ENCODE measurements around the gene HSPBP1. TPM values are rescaled to one million over a fixed set of nuclear protein-coding genes. Genes with fewer than 3 reads are reported as not detected.
A peak's percentile ranks its signal among the peaks of the same experiment; 100 is the strongest.

The HSPBP1 gene
- total and polyA plus RNA-seq, 2 of the 13 experiments (the other 11 are each of a cell fraction or from before 2014, with no cell fraction given), result 22.3 to 33.7 TPM

- 0 out of 2 replicates have a peak, but pooled peaks have one; percentile 23 for TF ChIP-seq KDM3A (CRISPR knock-in tag; IDR thresholded peaks at IDR 0.05; ENCODE audit: low read depth)
- TF ChIP-seq NFAT5 (CRISPR knock-in tag; IDR thresholded peaks at IDR 0.05), result no peak
- TF ChIP-seq REL (CRISPR knock-in tag; conservative IDR thresholded peaks at IDR 0.05), result no peak
- no peak for TF ChIP-seq ZNF557 (CRISPR knock-in tag; IDR thresholded peaks at IDR 0.05)
- 0 out of 2 replicates have a peak, but pooled peaks have one; percentile 19 for TF ChIP-seq PCBP1 (IDR thresholded peaks at IDR 0.05; ENCODE audit: borderline replicate concordance, low read depth, low read length)
- TF ChIP-seq IRF9 (CRISPR knock-in tag; IDR thresholded peaks at IDR 0.05; ENCODE audit: borderline replicate concordance), result no peak; the same call in 1 of the 2 replicates
- TF ChIP-seq ZNF10 (CRISPR knock-in tag; IDR thresholded peaks at IDR 0.05; ENCODE audit: borderline replicate concordance, low read depth), result no peak
- no peak for TF ChIP-seq ZNF251 (CRISPR knock-in tag; IDR thresholded peaks at IDR 0.05)
- no peak for TF ChIP-seq ZNF672 (CRISPR knock-in tag; IDR thresholded peaks at IDR 0.05)
- 0 out of 2 replicates have a peak, but pooled peaks have one; percentile 51 for TF ChIP-seq RFX5 (IDR thresholded peaks at IDR 0.05; ENCODE audit: low read depth, low read length)
- TF ChIP-seq PRDM15 (CRISPR knock-in tag; IDR thresholded peaks at IDR 0.05), result peak; percentile 82; the same call in 1 of the 2 replicates
- no peak for TF ChIP-seq ZNF713 (CRISPR knock-in tag; IDR thresholded peaks at IDR 0.05)
- TF ChIP-seq, protein P1, sequence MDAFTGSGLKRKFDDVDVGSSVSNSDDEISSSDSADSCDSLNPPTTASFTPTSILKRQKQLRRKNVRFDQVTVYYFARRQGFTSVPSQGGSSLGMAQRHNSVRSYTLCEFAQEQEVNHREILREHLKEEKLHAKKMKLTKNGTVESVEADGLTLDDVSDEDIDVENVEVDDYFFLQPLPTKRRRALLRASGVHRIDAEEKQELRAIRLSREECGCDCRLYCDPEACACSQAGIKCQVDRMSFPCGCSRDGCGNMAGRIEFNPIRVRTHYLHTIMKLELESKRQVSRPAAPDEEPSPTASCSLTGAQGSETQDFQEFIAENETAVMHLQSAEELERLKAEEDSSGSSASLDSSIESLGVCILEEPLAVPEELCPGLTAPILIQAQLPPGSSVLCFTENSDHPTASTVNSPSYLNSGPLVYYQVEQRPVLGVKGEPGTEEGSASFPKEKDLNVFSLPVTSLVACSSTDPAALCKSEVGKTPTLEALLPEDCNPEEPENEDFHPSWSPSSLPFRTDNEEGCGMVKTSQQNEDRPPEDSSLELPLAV (CRISPR knock-in tag; conservative IDR thresholded peaks at IDR 0.05; ENCODE audit: low read depth), result no peak
- peak; percentile 95 for TF ChIP-seq MXD3 (CRISPR knock-in tag; IDR thresholded peaks at IDR 0.05)
- peak; percentile 76 for TF ChIP-seq SP5 (CRISPR knock-in tag; IDR thresholded peaks at IDR 0.05; ENCODE audit: borderline replicate concordance, low read depth)
Measured at GRCh38 chr19:55279770-55280643, at the start of gene HSPBP1 (continued).

Data from HepG2 (cell line).